HCT116 (cell line): ENCODE data around the gene FGF22. TPM values are rescaled to one million over a fixed set of nuclear protein-coding genes. Genes with fewer than 3 reads are reported as not detected.

ENCODE experiments used
- ATAC-seq: fragments of 200-7000 bp; cut with Tn5 transposase; 2 replicates; pipeline ENCODE4 v1.9.1; 2020; ENCODE audit warnings: mild to moderate bottlenecking, moderate library complexity
- BruUV-seq: library from RNA; stranded (reverse); fragments of 400-500 nt; replicated peaks from 2 replicates; lab custom pipeline; 2021; lab: Mats Ljungman, UMichigan
- CTCF ChIA-PET: fragments of 300-600 bp; sonication (Branson Sonifier 250); formaldehyde crosslinking; loops from one replicate; lab custom pipeline; 2021; ENCODE audit warnings: antibody characterized with exemption; lab: Charles Lee
- POLR2A ChIA-PET: fragments of 300-600, 350-600 bp; sonication (Branson Sonifier 250); formaldehyde crosslinking; loops from one replicate; lab custom pipeline; 2021; ENCODE audit warnings: antibody characterized with exemption; lab: Charles Lee
- RAD21 ChIA-PET, 2 experiments: fragments of 300-600 bp; sonication (Branson Sonifier 250); formaldehyde crosslinking; loops; one replicate each; lab custom pipeline; 2023; ENCODE audit warnings: low total read pairs in 2 of 2; ENCODE audit not compliant: uncharacterized antibody in 2 of 2, unreplicated experiment in 2 of 2, low non-redundant PET in 1 of 2; lab: Charles Lee
- DNase-seq: peaks from one replicate; pipeline ENCODE4 v3.0.0-alpha.2; 2010; ENCODE audit warnings: low read depth, low spot score
- H2AFZ ChIP-seq: fragments of 200-600 bp; shearing (Covaris generic), sonication (generic); 2 replicates; pipeline ENCODE4 v1.6.1; 2017; ENCODE audit warnings: low read depth, mixed run types, mixed read lengths, antibody characterized with exemption, low read length; ENCODE audit not compliant: poor library complexity, severe bottlenecking
- H3K27ac ChIP-seq: 2 replicates; pipeline ENCODE4 v1.5.1; 2012; ENCODE audit warnings: low read depth, low read length
- H3K27me3 ChIP-seq: fragments of 200-600 bp; sonication (generic); 2 replicates; pipeline ENCODE4 v1.6.1; 2016; ENCODE audit warnings: mixed run types, low read length, mixed read lengths; ENCODE audit not compliant: insufficient read depth
- H3K36me3 ChIP-seq, 2 experiments: fragments of 200-500 bp in 1 of 2; fragments of 200-600 bp in 1 of 2; sonication (Bioruptor generic) in 1 of 2; sonication (generic) in 1 of 2; 2 replicates each; pipeline versions ENCODE4 v1.5.1 to v1.6.1; 2014 to 2016; ENCODE audit warnings: low read length in 2 of 2, inconsistent platforms in 1 of 2, mixed read lengths in 1 of 2, mixed run types in 1 of 2; ENCODE audit not compliant: insufficient read depth in 2 of 2, control insufficient read depth in 1 of 2
- H3K4me1 ChIP-seq, 2 experiments: fragments of 200-600 bp in 1 of 2; sonication (generic) in 1 of 2; 2 replicates each; pipeline versions ENCODE4 v1.5.1 to v1.6.1; 2012 to 2017; ENCODE audit warnings: low read length in 2 of 2, inconsistent platforms in 1 of 2, mild to moderate bottlenecking in 1 of 2, mixed read lengths in 1 of 2, mixed run types in 1 of 2, moderate library complexity in 1 of 2; ENCODE audit not compliant: insufficient read depth in 2 of 2, control insufficient read depth in 1 of 2
- H3K4me2 ChIP-seq: fragments of 200-600 bp; sonication (generic); 2 replicates; pipeline ENCODE4 v1.6.1; 2017; ENCODE audit warnings: mixed run types, low read length, mixed read lengths
- H3K4me3 ChIP-seq, 2 experiments: fragments of 200-600 bp in 1 of 2; sonication (generic) in 1 of 2; replicated peaks in 1 of 2; 2 replicates each; pipeline ENCODE4 v1.5.1; 2011 to 2016; ENCODE audit warnings: low read length in 2 of 2, control low read depth in 1 of 2, low read depth in 1 of 2, mild to moderate bottlenecking in 1 of 2, mixed read lengths in 1 of 2, mixed run types in 1 of 2
- H3K79me2 ChIP-seq: fragments of 200-600 bp; sonication (generic); 2 replicates; pipeline ENCODE4 v1.6.1; 2017; ENCODE audit warnings: mild to moderate bottlenecking, mixed run types, low read length, moderate library complexity, mixed read lengths; ENCODE audit not compliant: insufficient read depth
- H3K9ac ChIP-seq: fragments of 200-600 bp; sonication (generic); 2 replicates; pipeline ENCODE4 v1.6.1; 2016; ENCODE audit warnings: low read length, mixed read lengths
- H3K9me2 ChIP-seq: fragments of 200-600 bp; sonication (generic), shearing (Covaris generic); 2 replicates; pipeline ENCODE4 v1.6.1; 2017; ENCODE audit warnings: mixed run types, mild to moderate bottlenecking, moderate library complexity; ENCODE audit not compliant: insufficient read depth
- H3K9me3 ChIP-seq, 2 experiments: fragments of 200-500 bp in 1 of 2; fragments of 200-600 bp in 1 of 2; sonication (Bioruptor generic) in 1 of 2; sonication (generic) in 1 of 2; 2 replicates each; pipeline ENCODE4 v1.6.1; 2014 to 2017; ENCODE audit warnings: low read length in 2 of 2, mixed read lengths in 2 of 2, inconsistent platforms in 1 of 2, low read depth in 1 of 2, mild to moderate bottlenecking in 1 of 2, mixed run types in 1 of 2, moderate library complexity in 1 of 2; ENCODE audit not compliant: control insufficient read depth in 1 of 2, insufficient read depth in 1 of 2
- H4K20me1 ChIP-seq: fragments of 200-600 bp; sonication (generic), shearing (Covaris generic); 2 replicates; pipeline ENCODE4 v1.6.1; 2017; ENCODE audit warnings: mixed run types, mild to moderate bottlenecking, moderate library complexity; ENCODE audit not compliant: insufficient read depth
- CBX3 ChIP-seq: IDR thresholded peaks from 2 replicates; pipeline ENCODE4 v1.6.1; 2012; ENCODE audit warnings: low read depth
- CTCF ChIP-seq, 3 experiments: fragments of 200-600 bp in 1 of 3; sonication (generic) in 1 of 3; IDR thresholded peaks in 2 of 3; conservative IDR thresholded peaks in 1 of 3; 2 replicates each; pipeline ENCODE4 v1.5.1; 2012 to 2017; ENCODE audit warnings: low read depth in 2 of 3, low read length in 2 of 3, antibody characterized with exemption in 1 of 3, borderline replicate concordance in 1 of 3, control low read depth in 1 of 3, mild to moderate bottlenecking in 1 of 3, mixed read lengths in 1 of 3, mixed run types in 1 of 3, moderate library complexity in 1 of 3; ENCODE audit not compliant: insufficient read depth in 1 of 3
- EZH2 ChIP-seq: fragments of 200-600 bp; sonication (generic); IDR thresholded peaks from 2 replicates; pipeline ENCODE4 v1.6.1; 2017; ENCODE audit warnings: antibody characterized with exemption, mixed run types
- REST ChIP-seq: IDR thresholded peaks from 2 replicates; pipeline ENCODE4 v1.6.1; 2012; ENCODE audit warnings: low read depth
- ZFX ChIP-seq: fragments of 450-650 bp; IDR thresholded peaks from 2 replicates; pipeline ENCODE4 v1.6.1; 2017
- intact Hi-C: fragments of 100-400 bp; cut with micrococcal nuclease; formaldehyde crosslinking; loops from 2 replicates; pipeline ENCODE4 v1.10.0; 2022
- total RNA-seq: library from RNA; stranded (reverse); gene quantifications from one replicate; pipeline ENCODE4 v1.2.1, GENCODE V29; 2021; ENCODE audit not compliant: unreplicated experiment

Gene FGF22
- total RNA-seq, 1 experiment from 2014 or later: 1.5 TPM

- BruUV-seq: no TSS peak
- no peak overlapping the region for H3K4me2 ChIP-seq
- ChIA-PET CTCF (no interaction called here), POLR2A (no interaction called here), RAD21 (no interaction called here)
- TF ChIP-seq CBX3 (no peak), EZH2 (no peak), CTCF (IDR thresholded peaks at IDR 0.05 in 2 of 3, conservative IDR thresholded peaks at IDR 0.05 in 1 of 3; ENCODE audit: borderline replicate concordance in 1 of 3, insufficient read depth in 1 of 3, low read depth in 2 of 3, low read length in 2 of 3) (no peak), ZFX (no peak), REST (no peak)
- H3K79me2 ChIP-seq: peaks cover 21% of the 10 kb centered on the region
- H3K27ac ChIP-seq: no peak overlapping the region
- H3K4me1 ChIP-seq: no peaks in the 10 kb centered on the region
- H3K27me3 ChIP-seq: no peaks in the 10 kb centered on the region
- no peak overlapping the region for H2AFZ ChIP-seq
- H3K9ac ChIP-seq: no peak overlapping the region
- H4K20me1 ChIP-seq: no peaks in the 10 kb centered on the region
- H3K9me2 ChIP-seq: no peaks in the 10 kb centered on the region
- ATAC-seq: no peak
- no peak for DNase-seq
- no peak overlapping the region for H3K4me3 ChIP-seq
- H3K36me3 ChIP-seq: peaks cover 11 to 28% of the 10 kb centered on the region in 2 experiments; a peak in 3 of 4 replicates
- H3K9me3 ChIP-seq: no peaks in the 10 kb centered on the region
- intact Hi-C loops: no loop called here
These were observed 7.3 kb downstream of the FGF22 start for GRCh38 chr19:646779-647565.
